AG04449 (cell line): Measurements from ENCODE around the gene ZNF726.

ENCODE experiments used
- CTCF ChIA-PET: fragments of 350-600 bp; formaldehyde crosslinking; extraction: SDS; loops from one replicate; lab custom pipeline; 2021; ENCODE audit warnings: antibody characterized with exemption; lab: Yijun Ruan, JAX
- POLR2A ChIA-PET: fragments of 400-600, 350-600 bp; formaldehyde crosslinking; extraction: SDS; loops from one replicate; lab custom pipeline; 2020; ENCODE audit warnings: antibody characterized with exemption, inconsistent platforms; lab: Yijun Ruan, JAX
- DNase-seq: peaks from one replicate; pipeline ENCODE4 v3.0.0-alpha.2; 2010; ENCODE audit warnings: low read depth, low spot score
- H3K4me3 ChIP-seq: 2 replicates; pipeline ENCODE4 v1.5.1; 2011; ENCODE audit warnings: low read depth, mild to moderate bottlenecking, control low read depth, low read length
- CTCF ChIP-seq: IDR thresholded peaks from one replicate; pipeline ENCODE4 v1.5.1; 2011; ENCODE audit warnings: mild to moderate bottlenecking, moderate library complexity, low read length, control low read depth, inconsistent platforms; ENCODE audit not compliant: insufficient read depth; ENCODE audit errors: missing control alignments

ZNF726 gene

DNA sequence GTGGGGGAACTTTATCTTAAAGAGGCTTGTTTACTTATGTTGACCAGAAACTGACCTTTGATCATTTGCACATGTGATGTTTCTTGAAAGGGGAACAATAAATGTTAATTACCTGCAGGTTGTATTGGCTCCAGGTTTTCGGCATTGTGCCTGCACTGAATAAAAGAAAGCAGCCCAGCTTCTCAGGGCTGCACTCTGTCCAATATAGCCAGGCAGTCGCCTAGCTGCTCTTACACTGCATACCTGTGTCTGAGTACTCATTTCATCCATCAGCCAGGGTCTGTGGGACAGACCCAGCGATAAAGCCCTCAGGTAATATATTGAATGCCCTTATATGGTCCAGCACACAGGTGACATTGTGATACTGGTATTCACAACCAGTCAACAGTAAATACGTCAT, 8.9 kb upstream of the ZNF726 start:
- POLR2A ChIA-PET: no interaction called here
- DNase-seq: no peak
- no peak overlapping the region for H3K4me3 ChIP-seq
- CTCF ChIA-PET: no interaction called here
- no peak for TF ChIP-seq CTCF

GRCh38 chr19:23906835-23907234, 7.9 kb upstream of the ZNF726 start:
- TF ChIP-seq CTCF: no peak
- ChIA-PET POLR2A (no interaction called here), CTCF (no interaction called here)
- no peak overlapping the region for H3K4me3 ChIP-seq
- no peak for DNase-seq

GRCh38 chr19:23908165-23908564, 6.5 kb upstream of the ZNF726 start:
- ChIA-PET POLR2A (no interaction called here), CTCF (no interaction called here)
- no peak for DNase-seq
- H3K4me3 ChIP-seq: no peak overlapping the region
- TF ChIP-seq CTCF: no peak

DNA sequence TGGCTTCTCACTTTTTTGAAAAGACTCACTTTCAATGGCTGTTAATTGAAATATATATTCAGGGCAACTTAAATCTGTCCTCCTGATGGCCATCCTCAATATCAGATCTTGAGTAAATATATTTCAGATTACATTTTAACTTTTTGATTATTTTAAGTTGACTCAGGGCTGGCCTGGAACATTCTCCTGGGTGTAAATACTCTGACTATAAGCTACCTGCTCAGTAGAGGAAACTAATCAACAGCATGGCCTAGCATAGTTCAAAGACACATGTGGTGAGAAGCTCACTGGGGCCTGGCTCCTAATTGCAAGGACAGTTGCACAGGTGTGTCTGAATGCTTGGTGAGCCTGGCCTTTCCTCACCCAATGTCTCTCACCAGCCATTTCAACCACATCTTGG, 5.5 kb upstream of the ZNF726 start:
- DNase-seq: no peak
- POLR2A ChIA-PET: no interaction called here
- CTCF ChIA-PET: no interaction called here
- TF ChIP-seq CTCF: no peak
- H3K4me3 ChIP-seq: no peak overlapping the region

- H3K4me3 ChIP-seq: peak overlapping the region; percentile 89
- ChIA-PET CTCF (no interaction called here), POLR2A (interaction anchor here (1.8 kb wide), 1 partner anchor 119 kb away, joined by 5 read pairs; no protein-coding TSS in a partner anchor)
- TF ChIP-seq CTCF: no peak
- DNase-seq: no peak
Measured at GRCh38 chr19:23913931-23914330, 755 bp upstream of the ZNF726 start.

- POLR2A ChIA-PET: no interaction called here
- no peak for TF ChIP-seq CTCF
- H3K4me3 ChIP-seq: no peak overlapping the region
- CTCF ChIA-PET: no interaction called here
- no peak for DNase-seq
Measured at GRCh38 chr19:23916991-23917390, 2.3 kb downstream of the ZNF726 start.

DNA sequence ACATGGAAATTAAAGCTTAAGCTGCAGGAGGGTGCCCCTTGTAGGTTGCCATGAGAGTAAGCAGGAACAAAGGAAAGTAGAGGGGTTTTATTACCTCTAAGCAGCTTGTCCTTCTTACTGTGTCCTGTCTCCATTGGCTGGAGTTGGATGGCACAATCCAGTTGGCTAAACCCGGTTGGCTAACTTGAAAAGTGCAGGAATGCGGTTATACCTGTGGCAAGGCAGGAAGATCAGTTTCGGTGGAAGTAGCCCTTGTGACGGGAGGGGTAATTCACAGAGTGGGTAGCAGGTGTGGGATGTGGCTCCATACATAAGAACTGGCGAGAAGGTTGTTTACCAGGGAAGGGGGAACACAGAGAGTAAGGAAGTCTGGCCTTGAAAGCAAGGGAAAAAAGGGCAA, 3.2 kb downstream of the ZNF726 start:
- CTCF ChIA-PET: no interaction called here
- POLR2A ChIA-PET: no interaction called here
- TF ChIP-seq CTCF: no peak
- no peak for DNase-seq
- H3K4me3 ChIP-seq: no peak overlapping the region
